Glutamatergic neuron (in vitro differentiated cells): ENCODE data around the gene ABCD1. TPM values are rescaled to one million over a fixed set of nuclear protein-coding genes. Genes with fewer than 3 reads are reported as not detected.

Source experiments
- DNase-seq: peaks from one replicate; pipeline ENCODE4 v3.0.0; 2022
- H3K27ac Mint-ChIP-seq: one replicate; pipeline ENCODE4 v1.8.0; 2020; ENCODE audit warnings: mild to moderate bottlenecking, mixed read lengths, inconsistent platforms; ENCODE audit not compliant: unreplicated experiment
- H3K27me3 Mint-ChIP-seq: one replicate; pipeline ENCODE4 v1.8.0; 2020; ENCODE audit warnings: mild to moderate bottlenecking, moderate library complexity, mixed read lengths, inconsistent platforms; ENCODE audit not compliant: unreplicated experiment
- H3K36me3 Mint-ChIP-seq: one replicate; pipeline ENCODE4 v1.8.0; 2020; ENCODE audit warnings: mild to moderate bottlenecking, mixed read lengths, inconsistent platforms; ENCODE audit not compliant: unreplicated experiment
- H3K4me1 Mint-ChIP-seq: one replicate; pipeline ENCODE4 v1.8.0; 2020; ENCODE audit warnings: mild to moderate bottlenecking, low read depth, mixed read lengths, inconsistent platforms; ENCODE audit not compliant: unreplicated experiment
- H3K4me3 Mint-ChIP-seq: one replicate; pipeline ENCODE4 v1.8.0; 2020; ENCODE audit warnings: mild to moderate bottlenecking, mixed read lengths, inconsistent platforms; ENCODE audit not compliant: unreplicated experiment
- H3K9me3 Mint-ChIP-seq: one replicate; pipeline ENCODE4 v1.8.0; 2020; ENCODE audit warnings: mild to moderate bottlenecking, moderate library complexity, mixed read lengths, inconsistent platforms; ENCODE audit not compliant: unreplicated experiment
- CTCF ChIP-seq: fragments of 200-600 bp; sonication (generic); IDR thresholded peaks from one replicate; pipeline ENCODE4 v1.5.0; 2021; ENCODE audit not compliant: partially characterized antibody, unreplicated experiment
- total RNA-seq: library from RNA; stranded (reverse); fragmentation: NEBNext Ultra II Directional; extraction: Animal tissue kit (Norgen Biotek cat#: 25700); gene quantifications from one replicate; pipeline ENCODE4 v1.2.1, GENCODE V29; 2021; ENCODE audit not compliant: unreplicated experiment

Gene ABCD1
- total RNA-seq, 1 donor from 2014 or later = 13.5 TPM

- H3K4me1 Mint-ChIP-seq = peaks cover 2% of the 10 kb centered on the region
- no peak for TF ChIP-seq CTCF
- H3K27me3 Mint-ChIP-seq = no peaks in the 10 kb centered on the region
- H3K27ac Mint-ChIP-seq = peak overlapping the region; percentile 76
- no peak for DNase-seq
- H3K36me3 Mint-ChIP-seq = no peaks in the 10 kb centered on the region
- no peaks in the 10 kb centered on the region for H3K9me3 Mint-ChIP-seq
- H3K4me3 Mint-ChIP-seq = peak overlapping the region; percentile 55
Measured at GRCh38 chrX:153685751-153686696, 38.6 kb upstream of the ABCD1 start.

GRCh38 chrX:153686711-153687110, 37.9 kb upstream of the ABCD1 start:
- Mint-ChIP-seq H3K4me1 (peaks cover 2% of the 10 kb centered on the region), H3K27ac (peak overlapping the region; percentile 76), H3K27me3 (no peaks in the 10 kb centered on the region), H3K9me3 (no peaks in the 10 kb centered on the region), H3K36me3 (no peaks in the 10 kb centered on the region), H3K4me3 (peak overlapping the region; percentile 55)
- TF ChIP-seq CTCF = no peak
- DNase-seq = no peak

- Mint-ChIP-seq H3K4me1 (peaks cover 2% of the 10 kb centered on the region), H3K27ac (peak within 1 kb of the TSS; percentile 76), H3K9me3 (no peaks in the 10 kb centered on the region)
Measured at GRCh38 chrX:153687121-153688039, 37.3 kb upstream of the ABCD1 start, which contains the start of gene SLC6A8. SLC6A8 (plus strand) TSS chrX:153687926; CDS start chrX:153688575, 649 bp downstream.

GRCh38 chrX:153688071-153688470, 36.6 kb upstream of the ABCD1 start:
- Mint-ChIP-seq H3K4me1 (peaks cover 2% of the 10 kb centered on the region), H3K27ac (no peak overlapping the region), H3K36me3 (no peaks in the 10 kb centered on the region), H3K4me3 (no peak overlapping the region), H3K9me3 (no peaks in the 10 kb centered on the region), H3K27me3 (no peaks in the 10 kb centered on the region)
- no peak for DNase-seq
- no peak for TF ChIP-seq CTCF

More at GRCh38 chrX:153687121-153688039, 37.3 kb upstream of the ABCD1 start, which contains the start of gene SLC6A8:
- Mint-ChIP-seq H3K27me3 (no peaks in the 10 kb centered on the region), H3K36me3 (no peaks in the 10 kb centered on the region), H3K4me3 (peak within 1 kb of the TSS; percentile 55)
- TF ChIP-seq CTCF = peak; percentile 31
- peak; percentile 77 for DNase-seq
